NT2/D1 (cell line): ENCODE data around the gene KLHL29.

Source experiments
- DNase-seq: peaks from one replicate; pipeline ENCODE4 v3.0.0-alpha.2; 2011; ENCODE audit warnings: low read depth, low spot score
- H3K27me3 ChIP-seq: 2 replicates; pipeline ENCODE4 v1.6.0; 2011; ENCODE audit warnings: mild to moderate bottlenecking; ENCODE audit not compliant: insufficient read length, insufficient read depth
- H3K36me3 ChIP-seq: 2 replicates; pipeline ENCODE4 v1.6.1; 2011; ENCODE audit warnings: mild to moderate bottlenecking, low read length, mixed read lengths; ENCODE audit not compliant: insufficient read depth, insufficient read length
- H3K4me1 ChIP-seq: 2 replicates; pipeline ENCODE4 v1.5.1; 2011; ENCODE audit not compliant: insufficient read depth, insufficient read length
- H3K4me3 ChIP-seq: 2 replicates; pipeline ENCODE4 v1.5.1; 2011; ENCODE audit warnings: low read depth; ENCODE audit not compliant: insufficient read length
- H3K9ac ChIP-seq: 2 replicates; pipeline ENCODE4 v1.6.0; 2011; ENCODE audit warnings: low read depth; ENCODE audit not compliant: insufficient read length
- H3K9me3 ChIP-seq: 2 replicates; pipeline ENCODE4 v1.5.1; 2011; ENCODE audit warnings: mild to moderate bottlenecking, low read length; ENCODE audit not compliant: insufficient read depth
- SUZ12 ChIP-seq: IDR thresholded peaks from 2 replicates; pipeline ENCODE4 v1.6.1; 2011; ENCODE audit not compliant: insufficient read length, insufficient read depth; ENCODE audit errors: extremely low read depth
- YY1 ChIP-seq: IDR thresholded peaks from 2 replicates; pipeline ENCODE4 v1.6.1; 2011; ENCODE audit not compliant: insufficient read length, insufficient read depth
- ZNF274 ChIP-seq: IDR thresholded peaks from 2 replicates; pipeline ENCODE4 v1.6.1; 2011; ENCODE audit warnings: mild to moderate bottlenecking, low read depth, low read length

KLHL29 gene

GRCh38 chr2:23622966-23623675 is 238.1 kb downstream of the KLHL29 start:
- Histone ChIP-seq H3K9me3 (peaks cover 15% of the 10 kb centered on the region; the same call in 1 of the 2 replicates), H3K4me1 (peaks cover 2% of the 10 kb centered on the region), H3K27me3 (no peaks in the 10 kb centered on the region), H3K36me3 (no peaks in the 10 kb centered on the region), H3K9ac (no peak overlapping the region), H3K4me3 (no peak overlapping the region)
- TF ChIP-seq SUZ12 (no peak), ZNF274 (no peak), YY1 (no peak)
- DNase-seq: no peak

- Histone ChIP-seq H3K27me3 (no peaks in the 10 kb centered on the region), H3K4me3 (no peak overlapping the region), H3K4me1 (peaks cover 4% of the 10 kb centered on the region), H3K9ac (no peak overlapping the region), H3K36me3 (no peaks in the 10 kb centered on the region), H3K9me3 (peaks cover 15% of the 10 kb centered on the region; the same call in 1 of the 2 replicates)
- TF ChIP-seq SUZ12 (no peak), ZNF274 (no peak), YY1 (no peak)
- no peak for DNase-seq
These were observed 239.4 kb downstream of the KLHL29 start for GRCh38 chr2:23624378-23624777.

GRCh38 chr2:23624915-23625314 is 239.9 kb downstream of the KLHL29 start:
- no peak for DNase-seq
- Histone ChIP-seq H3K4me1 (peaks cover 4% of the 10 kb centered on the region), H3K36me3 (no peaks in the 10 kb centered on the region), H3K27me3 (no peaks in the 10 kb centered on the region), H3K9me3 (peaks cover 15% of the 10 kb centered on the region; the same call in 1 of the 2 replicates), H3K4me3 (no peak overlapping the region), H3K9ac (no peak overlapping the region)
- no peak for TF ChIP-seq YY1
- TF ChIP-seq ZNF274: no peak
- no peak for TF ChIP-seq SUZ12

GRCh38 chr2:23625726-23626125 is 240.7 kb downstream of the KLHL29 start:
- DNase-seq: no peak
- TF ChIP-seq YY1 (no peak), SUZ12 (no peak), ZNF274 (no peak)
- Histone ChIP-seq H3K4me1 (peaks cover 4% of the 10 kb centered on the region), H3K4me3 (no peak overlapping the region), H3K9me3 (peaks cover 15% of the 10 kb centered on the region; the same call in 1 of the 2 replicates), H3K9ac (no peak overlapping the region), H3K27me3 (no peaks in the 10 kb centered on the region), H3K36me3 (no peaks in the 10 kb centered on the region)

GRCh38 chr2:23626701-23627230 is 241.8 kb downstream of the KLHL29 start:
- DNase-seq: no peak
- peaks cover 4% of the 10 kb centered on the region for H3K4me1 ChIP-seq
- no peak for TF ChIP-seq SUZ12
- no peak for TF ChIP-seq YY1
- no peak for TF ChIP-seq ZNF274
- H3K9me3 ChIP-seq: peaks cover 15% of the 10 kb centered on the region; the same call in 1 of the 2 replicates
- no peak overlapping the region for H3K4me3 ChIP-seq
- no peak overlapping the region for H3K9ac ChIP-seq
- no peaks in the 10 kb centered on the region for H3K27me3 ChIP-seq
- H3K36me3 ChIP-seq: no peaks in the 10 kb centered on the region

- H3K9me3 ChIP-seq: peaks cover 15% of the 10 kb centered on the region; the same call in 1 of the 2 replicates
- TF ChIP-seq ZNF274 (no peak), YY1 (no peak), SUZ12 (no peak)
These were observed 242.4 kb downstream of the KLHL29 start for GRCh38 chr2:23627236-23628009.

More at GRCh38 chr2:23627236-23628009, 242.4 kb downstream of the KLHL29 start:
- H3K9ac ChIP-seq: no peak overlapping the region
- H3K27me3 ChIP-seq: no peaks in the 10 kb centered on the region
- no peaks in the 10 kb centered on the region for H3K36me3 ChIP-seq
- H3K4me1 ChIP-seq: peaks cover 4% of the 10 kb centered on the region
- H3K4me3 ChIP-seq: no peak overlapping the region
- no peak for DNase-seq
